8988T (cell line): Measurements from ENCODE around the gene ARIH2.
"Not testable (repeated sequence)": the region's sequence is repeated elsewhere in the genome, so short reads cannot be mapped to it uniquely, and the experiment has no call there.

ENCODE experiments used
- DNase-seq: peaks from one replicate; pipeline ENCODE4 v3.0.0; 2011

The ARIH2 gene

DNA sequence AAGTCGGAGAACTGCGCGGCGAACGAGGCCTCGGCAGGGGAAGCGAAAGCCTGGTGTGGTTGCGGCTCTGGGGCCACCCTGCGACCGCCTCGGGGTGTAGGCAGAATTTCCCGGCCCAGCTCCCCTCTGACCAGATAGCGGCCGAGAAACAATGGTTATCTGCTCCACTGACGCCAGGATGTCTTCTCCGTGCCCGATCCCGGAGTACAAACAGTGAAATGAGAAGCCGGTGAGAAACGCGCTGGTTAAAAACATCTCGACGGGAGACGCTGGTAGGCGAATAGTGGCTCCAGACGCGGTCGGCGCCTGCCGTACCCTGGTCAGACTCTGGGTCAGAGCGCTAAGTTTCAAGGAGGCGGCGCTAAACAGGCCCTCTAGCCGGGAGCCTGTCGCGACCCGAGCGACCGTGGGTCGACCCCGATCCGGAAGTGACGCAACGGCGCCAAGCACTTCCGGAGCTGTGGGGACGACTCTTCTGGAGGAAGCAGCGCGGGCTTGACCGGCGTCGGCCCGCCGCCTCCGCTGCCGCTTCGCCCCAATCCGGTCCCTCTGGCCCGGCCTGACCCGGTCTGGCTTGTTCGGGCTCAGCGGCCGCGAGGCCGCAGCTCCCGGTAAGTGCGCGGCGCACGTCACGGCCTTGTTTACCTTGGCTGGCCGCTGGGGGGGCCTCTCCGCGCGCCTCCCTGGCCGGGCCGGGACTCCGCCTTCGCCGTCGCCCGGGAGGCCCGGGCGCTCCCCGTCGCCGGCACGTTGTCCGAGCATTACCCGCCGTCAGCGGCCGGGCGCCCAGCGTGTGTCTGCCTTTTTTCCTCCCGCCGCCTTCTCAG is at the start of gene ARIH2:
TSS of gene ARIH2 (plus strand) at position 455 of the 827 bp plus-strand sequence. CDS start 8,717 bp downstream, outside the sequence.
- DNase-seq: peak; percentile 93

DNA sequence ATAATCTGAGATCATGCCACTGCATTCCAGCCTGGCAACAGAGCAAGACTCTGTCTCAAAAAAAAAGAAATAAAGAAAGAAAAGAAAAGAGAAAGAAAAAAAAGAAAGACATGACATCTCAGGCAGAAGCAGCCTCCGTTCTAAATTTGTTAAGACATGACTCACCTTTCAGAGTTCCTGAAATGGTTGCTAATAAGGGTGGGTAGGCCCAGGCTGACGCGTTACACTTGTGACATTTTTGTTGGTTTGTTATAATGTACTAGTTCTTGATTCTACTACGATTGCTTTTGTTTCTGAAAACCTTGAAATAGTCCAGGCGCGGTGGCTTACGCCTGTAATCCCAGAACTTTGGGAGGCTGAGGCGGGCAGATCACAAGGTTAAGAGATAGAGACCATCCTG is 41.0 kb upstream of the ARIH2 start:
- no peak for DNase-seq

DNA sequence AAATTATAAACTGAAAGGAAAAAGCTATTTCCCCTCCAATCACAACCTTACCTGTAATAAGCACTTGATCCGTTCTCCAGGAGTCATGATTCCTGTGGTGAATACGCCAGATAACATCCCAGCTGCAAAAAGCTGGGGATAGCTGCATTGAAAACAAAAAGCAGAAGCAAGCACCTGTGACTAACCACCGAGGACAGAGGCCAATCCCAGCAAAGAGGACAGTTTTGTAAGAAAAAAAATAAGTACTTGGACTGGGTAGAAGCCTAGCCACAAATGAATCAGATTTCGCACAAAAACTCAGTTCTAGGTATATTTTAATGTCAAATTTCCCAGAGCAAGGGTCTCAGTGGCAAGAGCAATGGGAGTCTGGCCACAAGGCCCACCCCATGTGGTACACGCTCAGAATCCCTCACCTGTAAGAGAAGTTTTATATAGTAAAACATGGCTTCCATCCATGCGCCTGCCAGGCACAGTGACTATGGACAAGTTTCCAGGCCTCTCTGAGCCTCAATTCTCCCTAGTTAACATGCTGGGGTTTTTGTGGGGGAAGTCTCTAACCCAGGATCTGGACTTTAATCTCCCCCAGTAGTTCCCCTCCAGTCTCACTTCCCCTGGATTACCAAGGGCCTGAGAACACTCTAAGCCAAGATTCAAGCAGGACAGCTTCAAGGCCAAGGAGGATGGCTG is 39.2 kb upstream of the ARIH2 start:
- no peak for DNase-seq

DNA sequence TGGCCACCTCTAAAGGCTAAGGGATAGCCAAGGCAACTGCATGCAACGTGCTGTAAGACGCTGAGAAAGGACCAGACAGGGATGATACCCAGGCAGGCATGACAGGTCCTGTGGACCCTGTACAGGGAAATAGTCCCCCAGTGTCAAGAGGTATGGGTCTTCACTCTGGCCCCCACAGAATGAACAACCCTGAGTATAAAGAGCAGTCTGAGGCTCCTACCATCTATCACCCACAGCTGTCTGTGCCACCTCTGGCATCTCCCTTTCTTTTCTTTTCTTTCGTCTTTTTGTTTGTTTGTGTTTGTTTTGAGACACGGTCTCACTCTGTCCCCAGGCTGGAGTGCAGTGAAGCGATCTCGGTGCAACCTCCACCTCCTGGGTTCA is 38.7 kb upstream of the ARIH2 start:
- DNase-seq: no peak

DNA sequence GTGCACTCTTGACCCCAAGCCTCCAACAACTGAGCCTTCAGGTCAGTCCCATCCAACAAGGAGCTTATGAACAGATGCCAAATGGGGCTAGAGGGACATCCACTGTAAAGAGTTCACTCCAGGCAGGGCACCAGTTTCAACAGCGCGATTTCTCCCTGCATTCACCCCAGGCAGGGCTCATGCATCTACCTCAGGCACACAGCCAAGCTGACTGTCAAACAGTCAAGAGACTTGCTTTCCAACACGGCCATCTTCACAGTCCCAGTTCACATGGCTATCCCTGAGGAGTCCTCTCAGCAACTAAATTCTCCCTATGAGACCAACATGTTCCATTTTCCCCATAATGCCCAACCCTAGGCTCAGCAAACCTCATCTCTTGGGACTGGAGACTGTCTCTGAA is 37.6 kb upstream of the ARIH2 start:
- DNase-seq: no peak

DNA sequence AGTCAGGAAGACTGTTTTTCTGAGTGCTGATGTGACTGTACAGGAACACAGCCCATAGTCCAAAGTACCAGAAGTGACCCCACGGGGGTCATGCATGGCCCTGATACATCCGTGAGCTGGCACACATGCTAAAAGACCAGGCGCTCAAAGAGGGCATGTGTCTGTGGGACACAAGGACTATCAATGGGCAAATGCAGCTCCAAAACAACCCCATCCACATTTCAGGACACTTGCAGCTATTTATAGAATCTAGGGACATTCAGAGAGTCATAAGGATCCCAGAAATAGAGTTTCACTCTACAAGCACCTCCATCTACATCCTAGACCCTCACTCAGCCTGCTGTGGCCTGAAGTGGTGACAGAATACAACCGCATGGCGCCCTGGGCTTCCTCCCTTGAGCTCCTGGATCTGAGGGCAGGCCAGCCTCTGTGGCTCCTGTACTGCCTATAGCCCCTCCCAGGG is 37.0 kb upstream of the ARIH2 start:
- no peak for DNase-seq

DNA sequence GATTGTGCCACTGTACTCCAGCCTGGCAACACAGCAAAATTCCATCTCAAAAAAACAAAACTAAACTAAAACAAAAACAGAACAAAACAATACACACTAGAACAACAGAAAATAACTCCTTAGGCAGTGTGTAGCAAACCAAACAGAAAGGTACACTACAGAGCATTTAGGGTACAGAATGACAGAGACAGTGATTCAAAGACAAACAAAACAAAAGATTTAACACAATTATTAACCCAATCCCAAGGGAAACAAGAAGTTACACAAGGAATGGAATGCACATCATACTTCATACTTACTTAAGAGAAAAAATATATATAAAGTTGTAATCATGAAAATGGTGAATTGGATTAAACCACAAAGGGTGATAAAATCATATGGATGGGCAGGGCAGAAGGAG is 32.9 kb upstream of the ARIH2 start:
- no peak for DNase-seq

DNA sequence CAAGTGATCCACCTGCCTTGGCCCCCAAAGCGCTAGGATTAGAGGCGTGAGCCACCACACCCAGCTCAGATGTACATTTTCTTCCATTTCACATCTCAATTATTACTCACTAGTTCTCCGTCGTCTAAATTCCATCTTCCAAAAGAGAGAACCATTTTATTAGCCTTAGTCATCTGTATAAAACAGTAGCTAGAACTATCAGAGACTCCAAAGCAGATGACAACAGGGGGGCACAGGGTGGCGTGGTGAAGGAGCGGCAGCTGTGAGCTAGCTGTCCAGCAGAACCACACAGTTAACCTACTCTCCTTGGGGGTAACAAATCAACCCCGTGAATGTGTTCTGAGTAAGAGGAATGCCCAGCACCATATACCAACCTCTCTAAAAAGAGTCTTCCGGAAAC is 27.0 kb upstream of the ARIH2 start:
- no peak for DNase-seq

DNA sequence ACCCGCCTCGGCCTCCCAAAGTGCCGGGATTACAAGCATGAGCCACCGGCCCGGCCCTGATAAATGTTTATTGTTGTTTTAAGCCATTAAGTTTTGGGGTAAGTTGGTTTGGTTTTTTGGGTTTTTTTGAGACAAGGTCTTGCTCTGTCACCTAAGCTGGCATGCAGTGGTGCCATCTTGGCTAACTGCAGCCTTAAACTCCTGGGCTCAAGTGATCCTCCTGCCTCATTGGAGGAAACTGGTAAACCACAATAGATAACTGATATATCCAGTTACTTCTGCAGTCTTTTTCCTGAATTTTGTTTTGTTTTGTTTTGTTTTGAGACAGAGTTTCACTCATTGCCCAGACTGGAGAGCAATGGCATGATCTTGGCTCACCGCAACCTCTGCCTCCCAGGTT is 24.1 kb upstream of the ARIH2 start:
- DNase-seq: no peak

DNA sequence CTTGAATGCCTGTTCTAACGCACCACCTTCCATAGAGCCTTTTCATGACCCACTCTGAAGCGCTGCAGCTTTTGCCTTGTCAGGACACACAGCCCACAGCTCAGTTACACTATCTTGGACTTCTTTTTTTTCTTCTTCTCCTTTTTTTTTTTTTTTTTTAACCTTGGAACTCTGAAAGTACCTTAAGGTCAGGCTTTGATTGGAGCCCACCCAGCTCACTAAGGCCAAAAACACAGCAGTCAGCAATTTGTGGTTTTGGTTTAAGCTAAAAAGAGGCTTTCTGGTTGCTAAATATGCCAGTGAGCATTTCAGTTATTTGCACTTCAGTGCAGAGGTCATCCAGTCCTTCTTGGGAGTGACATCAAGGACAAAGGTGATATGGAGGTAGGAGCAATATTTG is 21.7 kb upstream of the ARIH2 start:
- DNase-seq: no peak

DNA sequence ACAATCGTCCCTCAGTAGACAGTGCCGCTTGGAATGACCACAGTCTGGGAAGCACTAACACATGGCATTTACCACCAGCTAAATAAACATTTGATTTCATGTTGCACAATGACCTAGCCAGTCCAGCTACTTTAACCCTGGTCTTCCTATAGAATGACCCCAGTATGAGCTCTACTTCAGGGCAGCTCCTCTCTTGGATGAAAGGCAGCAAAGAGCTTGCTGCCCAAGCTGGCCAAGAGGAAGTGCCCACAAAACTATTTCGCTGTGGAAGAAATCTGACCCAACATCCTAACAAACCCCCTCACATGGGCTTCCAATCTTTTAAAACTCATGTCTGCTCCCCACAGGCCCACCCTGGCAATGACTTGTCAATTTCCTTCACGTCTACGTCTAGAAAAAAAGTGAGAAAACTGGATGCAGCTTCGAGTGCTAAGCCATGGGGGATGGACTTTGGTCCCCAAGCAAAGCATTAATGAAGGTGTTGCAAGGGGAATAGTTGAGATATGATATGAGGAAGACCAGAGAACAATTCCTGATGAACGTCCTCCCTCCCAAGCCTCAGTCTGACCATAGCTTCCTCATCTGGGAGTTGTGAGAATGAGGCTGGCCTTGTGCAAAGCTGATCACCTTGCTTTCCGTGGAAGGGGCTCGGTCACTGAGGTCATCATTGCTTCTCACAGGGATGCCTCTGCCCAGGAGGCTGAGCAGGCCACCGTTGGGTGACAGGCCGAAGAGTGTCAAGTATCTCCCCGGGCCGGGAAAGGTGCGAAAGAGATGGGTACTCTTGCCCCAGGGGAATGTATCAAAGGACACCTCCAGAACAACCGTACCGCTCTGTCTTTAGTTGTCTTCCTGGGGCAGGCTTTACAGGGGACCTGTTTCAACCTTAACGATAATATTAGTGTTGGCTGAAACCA is 20.9 kb upstream of the ARIH2 start:
- DNase-seq: no peak

DNA sequence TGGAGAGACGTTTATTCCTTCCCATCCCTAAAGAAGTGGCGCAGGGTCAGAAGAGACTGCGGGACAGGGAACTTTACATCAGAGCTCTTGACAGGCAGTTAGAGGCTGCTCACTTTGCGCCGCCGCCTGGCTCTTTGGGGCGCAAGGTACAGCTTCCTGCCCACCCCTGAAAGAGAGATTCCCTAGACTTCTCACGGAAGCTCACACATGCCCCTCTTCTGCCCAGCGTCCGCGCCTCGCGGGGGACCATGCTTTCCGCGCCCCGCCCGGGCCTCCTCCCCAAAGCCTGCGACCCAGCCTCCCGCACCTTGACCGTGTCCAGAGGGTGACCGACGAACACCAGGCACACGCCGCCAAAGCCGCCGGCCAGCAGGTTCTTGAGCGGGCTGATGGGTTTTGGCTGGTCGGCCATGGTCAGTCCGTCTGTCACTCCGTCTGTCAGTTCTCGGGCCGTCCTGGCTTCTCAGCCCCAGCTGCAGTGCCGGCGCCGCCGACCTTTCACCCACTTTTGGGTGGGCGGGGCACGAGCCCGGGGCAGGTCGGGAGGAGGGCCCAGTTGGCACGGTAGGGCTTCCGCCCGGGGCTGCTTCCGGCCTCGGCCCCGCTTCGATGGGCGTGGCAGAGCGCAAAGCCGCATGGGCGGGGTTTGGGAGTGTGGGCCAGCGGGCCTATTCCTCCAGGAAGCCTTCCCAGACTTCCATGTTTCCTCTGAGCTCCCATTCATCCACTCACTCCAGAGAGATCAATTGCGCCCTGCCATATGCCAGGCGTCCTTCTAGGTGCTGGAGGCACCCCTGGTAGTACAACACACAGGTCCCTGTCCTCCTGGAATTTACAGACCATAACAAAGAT is 20.0 kb upstream of the ARIH2 start, which contains the start of gene SLC25A20:
TSS of gene SLC25A20 (minus strand) at position 500 of the 852 bp plus-strand sequence. CDS start at position 412, 88 bp downstream.
- peak; percentile 85 for DNase-seq

DNA sequence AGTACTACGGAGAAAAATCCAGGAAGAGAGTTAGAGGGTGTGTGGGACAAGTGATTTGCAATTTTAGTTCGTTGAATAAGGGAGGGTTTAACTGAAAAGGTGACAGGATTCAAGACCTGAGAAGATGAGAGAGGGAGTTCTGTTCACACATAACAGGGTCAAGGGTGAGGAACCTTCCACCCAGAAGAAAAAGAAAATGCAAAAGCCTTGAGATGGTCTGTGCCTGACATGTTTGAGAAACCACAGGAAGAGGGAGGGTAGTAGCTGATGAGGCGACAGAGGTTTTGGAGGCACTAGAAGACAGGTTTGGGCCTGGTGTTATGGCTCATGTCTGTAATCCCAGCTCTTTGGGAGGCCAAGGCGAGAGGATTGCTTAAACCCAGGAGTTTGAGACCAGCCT is 19.4 kb upstream of the ARIH2 start:
- DNase-seq: no peak

DNA sequence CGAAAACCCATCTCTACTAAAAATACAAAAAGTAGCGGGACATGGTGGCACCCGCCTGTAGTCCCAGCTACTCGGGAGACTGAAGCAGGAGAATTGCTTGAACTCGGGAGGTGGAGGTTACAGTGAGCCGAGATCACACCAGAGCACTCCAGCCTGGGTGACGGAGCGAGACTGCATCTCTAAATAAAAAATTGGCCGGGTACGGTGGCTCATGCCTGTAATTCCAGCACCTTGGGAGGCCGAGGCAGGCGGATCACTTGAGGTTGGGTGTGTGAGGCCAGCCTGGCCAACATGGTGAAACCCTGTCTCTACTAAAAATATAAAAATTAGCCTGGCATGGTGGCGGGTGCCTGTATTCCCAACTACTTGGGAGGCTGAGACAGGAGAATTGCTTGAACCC is 11.6 kb upstream of the ARIH2 start:
- DNase-seq: not testable (repeated sequence)

DNA sequence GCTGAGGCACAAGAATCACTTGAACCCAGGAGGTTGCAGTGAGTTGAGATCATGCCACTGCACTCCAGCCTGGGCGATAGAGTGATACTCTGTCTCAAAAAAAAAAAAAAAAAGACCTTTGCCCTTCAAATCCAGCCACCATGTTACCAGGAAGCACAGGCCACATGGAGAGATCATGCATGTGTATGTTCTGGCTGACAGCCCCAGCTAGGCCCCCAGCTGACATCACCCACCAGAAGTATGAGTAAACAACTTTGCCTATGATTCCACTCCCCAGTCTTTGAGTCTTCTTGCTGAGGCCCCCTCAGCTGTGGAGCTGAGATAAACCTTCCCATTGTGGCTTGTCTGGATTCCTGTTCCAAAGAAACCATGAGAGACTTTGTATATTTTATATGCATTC is 3.3 kb upstream of the ARIH2 start:
- no peak for DNase-seq

DNA sequence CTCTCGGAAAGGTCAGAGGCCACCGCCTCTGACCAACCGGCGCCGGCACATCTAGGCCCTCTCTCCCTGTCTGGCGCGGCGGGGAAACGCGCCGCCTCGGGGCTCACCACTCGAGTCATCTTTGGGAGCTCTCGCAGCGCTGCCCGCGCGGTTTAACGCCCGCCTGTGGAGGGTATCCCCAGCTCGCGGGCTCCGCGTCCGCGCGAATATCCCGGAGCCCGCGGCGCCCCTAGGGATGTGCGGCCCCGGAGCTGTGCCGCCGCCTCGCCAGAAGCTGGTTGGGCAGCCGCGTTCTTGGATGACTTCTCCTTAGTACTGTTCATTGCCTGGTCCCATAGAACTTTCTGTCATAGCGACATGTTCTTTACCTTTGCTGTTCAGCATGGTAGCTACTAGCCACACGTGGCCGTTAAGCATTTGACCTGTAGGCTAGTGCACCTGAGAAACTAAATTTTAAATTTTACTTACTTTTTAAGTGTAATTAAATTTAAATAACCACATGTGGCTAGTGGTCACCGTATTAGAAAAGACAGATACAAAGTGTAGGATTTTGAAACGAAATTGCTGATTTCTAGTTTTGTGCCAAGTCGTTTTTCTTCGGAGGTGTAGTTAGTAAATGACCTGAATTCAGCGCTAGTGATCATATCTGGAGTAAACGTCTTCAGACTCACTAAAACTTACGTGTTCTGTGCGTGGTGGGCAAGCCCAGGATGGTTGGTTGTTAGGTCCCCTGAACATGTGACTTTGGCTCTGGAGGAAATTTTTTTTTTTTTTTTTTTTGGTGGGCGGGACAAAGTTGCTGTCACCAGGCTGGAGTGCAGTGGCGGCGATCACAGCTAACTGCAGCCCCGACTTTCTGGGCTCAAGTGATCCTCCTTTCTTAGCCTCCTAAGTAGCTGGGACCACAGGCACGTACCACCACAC is 835 bp downstream of the ARIH2 start:
- DNase-seq: peak; percentile 49

DNA sequence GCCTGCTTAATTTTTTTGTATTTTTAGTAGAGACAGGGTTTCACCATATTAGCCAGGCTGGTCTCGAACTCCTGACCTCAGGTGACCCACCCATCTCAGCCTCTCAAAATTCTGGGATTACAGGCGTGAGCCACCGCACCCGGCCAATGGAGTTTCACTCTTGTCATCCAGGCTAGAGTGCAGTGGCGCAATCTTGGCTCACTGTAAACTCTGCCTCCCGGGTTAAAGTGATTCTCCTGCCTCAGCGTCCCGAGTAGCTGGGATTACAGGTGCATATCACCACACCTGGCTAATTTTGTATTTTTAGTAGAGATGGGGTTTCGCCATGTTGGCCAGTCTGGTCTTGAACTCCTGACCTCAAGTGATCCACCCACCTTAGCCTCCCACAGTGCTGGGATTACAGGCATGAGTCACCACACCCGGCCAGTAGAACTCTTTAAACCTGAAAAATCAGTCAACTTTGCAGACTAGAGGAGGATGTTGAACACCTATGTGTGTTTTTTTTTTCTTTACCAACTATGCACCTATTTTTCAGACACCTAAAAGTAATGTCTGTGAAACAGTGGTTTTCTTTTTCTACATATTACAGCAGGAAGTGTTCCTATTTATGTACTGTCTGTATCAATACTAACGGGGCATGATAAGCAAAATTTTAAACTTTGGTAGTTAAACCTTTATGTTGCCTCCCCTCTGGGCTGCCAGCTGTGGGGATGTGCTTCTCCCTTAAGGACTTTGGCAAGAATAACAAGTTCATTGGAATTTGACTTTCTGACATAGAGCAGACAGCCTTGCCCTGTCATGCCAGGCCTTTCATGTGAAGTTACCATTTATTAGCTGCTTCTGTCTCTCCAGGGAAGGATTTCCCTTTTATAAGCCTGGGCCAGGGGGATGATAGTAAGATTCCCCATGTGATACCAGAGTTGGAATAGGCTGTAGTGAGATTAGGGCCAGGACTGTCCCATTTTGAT is 8.1 kb downstream of the ARIH2 start:
- DNase-seq: no peak

DNA sequence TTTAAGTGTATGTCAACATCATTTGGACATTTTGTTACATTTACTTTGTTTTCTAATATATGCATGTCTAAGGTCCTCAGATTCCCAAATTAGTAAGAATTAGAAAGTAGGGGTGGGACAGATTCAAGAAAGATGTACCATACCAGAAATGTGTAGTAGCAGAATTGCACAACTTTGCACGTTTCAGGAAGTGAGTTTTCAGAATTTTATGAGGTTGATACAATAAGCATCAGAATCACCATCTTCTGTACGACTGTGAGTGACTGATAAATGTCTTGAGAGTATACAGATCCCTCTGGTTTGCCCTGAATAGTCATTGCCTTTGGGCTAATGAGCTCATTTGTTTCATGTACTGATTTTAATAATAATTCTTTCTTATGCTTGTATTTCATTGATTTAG is 9.3 kb downstream of the ARIH2 start:
- DNase-seq: no peak

DNA sequence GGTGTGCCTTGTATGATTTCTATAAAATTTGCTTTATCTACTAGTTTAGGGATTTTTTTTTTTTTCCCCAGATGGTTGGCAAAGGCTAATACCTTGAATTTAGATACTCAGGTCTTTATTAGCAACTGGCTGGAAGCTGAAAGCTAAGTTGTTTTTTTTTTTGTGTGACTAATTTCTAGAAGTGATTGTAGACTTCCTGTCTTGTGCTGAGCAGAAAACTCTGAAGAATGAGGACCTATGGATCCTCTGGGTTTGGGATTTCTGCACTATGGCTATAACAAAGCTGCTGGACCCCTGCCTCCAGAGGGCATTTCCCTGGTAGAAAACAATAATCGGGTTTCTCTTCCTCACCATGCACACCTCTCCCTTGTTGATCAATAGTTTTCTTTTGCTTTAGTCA is 10.0 kb downstream of the ARIH2 start:
- no peak for DNase-seq
